SK-N-SH (cell line): ENCODE results near the gene KIF3C. TPM values are rescaled to one million over a fixed set of nuclear protein-coding genes. Genes with fewer than 3 reads are reported as not detected.
"Not testable (repeated sequence)": the region's sequence is repeated elsewhere in the genome, so short reads cannot be mapped to it uniquely, and the experiment has no call there.

Experiments used
- CTCF ChIA-PET: fragments of 300-600, 350-600 bp; formaldehyde crosslinking; extraction: SDS; loops from one replicate; lab custom pipeline; 2021; lab: Yijun Ruan, JAX
- POLR2A ChIA-PET: fragments of 350-600 bp; sonication (Branson Sonifier 250); formaldehyde crosslinking; extraction: SDS; loops from one replicate; lab custom pipeline; 2020; ENCODE audit warnings: antibody characterized with exemption, inconsistent platforms; lab: Yijun Ruan, JAX
- DNase-seq: peaks from one replicate; pipeline ENCODE4 v3.0.0; 2012
- H2AFZ ChIP-seq: fragments of 200-600 bp; sonication (generic); 2 replicates; pipeline ENCODE4 v1.8.1; 2016; ENCODE audit warnings: antibody characterized with exemption, mild to moderate bottlenecking, low read depth
- H3F3A ChIP-seq: fragments of 200-600 bp; sonication (generic); replicated peaks from 2 replicates; pipeline ENCODE3; 2016; ENCODE audit warnings: antibody characterized with exemption, mild to moderate bottlenecking; ENCODE audit not compliant: insufficient read depth
- H3K27ac ChIP-seq, 2 experiments: fragments of 200-500 bp in 1 of 2; fragments of 200-600 bp in 1 of 2; sonication (Bioruptor generic) in 1 of 2; sonication (generic), shearing (Covaris generic) in 1 of 2; 2 replicates each; pipeline versions ENCODE4 v1.5.1 to v1.6.1; 2014 to 2016; ENCODE audit warnings: low read depth in 2 of 2, inconsistent platforms in 1 of 2, low read length in 1 of 2, mild to moderate bottlenecking in 1 of 2, mixed read lengths in 1 of 2
- H3K27me3 ChIP-seq: fragments of 200-600 bp; sonication (generic), shearing (Covaris generic); 2 replicates; pipeline ENCODE4 v1.6.1; 2016; ENCODE audit warnings: mixed run types; ENCODE audit not compliant: insufficient read depth
- H3K36me3 ChIP-seq, 2 experiments: fragments of 200-500 bp in 1 of 2; fragments of 200-600 bp in 1 of 2; sonication (Bioruptor generic) in 1 of 2; sonication (generic) in 1 of 2; replicated peaks in 1 of 2; 2 replicates each; pipeline versions ENCODE3 to v1.5.1; 2014 to 2016; ENCODE audit warnings: low read length in 1 of 2, mild to moderate bottlenecking in 1 of 2; ENCODE audit not compliant: insufficient read depth in 2 of 2, control insufficient read depth in 1 of 2
- H3K4me1 ChIP-seq, 2 experiments: fragments of 200-500 bp in 1 of 2; fragments of 200-600 bp in 1 of 2; sonication (Bioruptor generic) in 1 of 2; sonication (generic), shearing (Covaris generic) in 1 of 2; 2 replicates each; pipeline versions ENCODE4 v1.5.1 to v1.6.1; 2014 to 2016; ENCODE audit warnings: low read depth in 1 of 2, low read length in 1 of 2, mixed run types in 1 of 2; ENCODE audit not compliant: insufficient read depth in 2 of 2, control insufficient read depth in 1 of 2
- H3K4me2 ChIP-seq: fragments of 200-600 bp; sonication (generic), shearing (Covaris generic); 2 replicates; pipeline ENCODE4 v1.6.1; 2017; ENCODE audit warnings: mixed run types
- H3K4me3 ChIP-seq, 2 experiments: fragments of 200-500 bp in 1 of 2; fragments of 200-600 bp in 1 of 2; sonication (Bioruptor generic) in 1 of 2; sonication (generic), shearing (Covaris generic) in 1 of 2; 2 replicates each; pipeline versions ENCODE4 v1.5.1 to v1.8.1; 2014 to 2016; ENCODE audit warnings: low read depth in 2 of 2, inconsistent platforms in 1 of 2, low read length in 1 of 2, mild to moderate bottlenecking in 1 of 2, mixed read lengths in 1 of 2, moderate library complexity in 1 of 2
- H3K79me2 ChIP-seq: fragments of 200-600 bp; sonication (generic); 2 replicates; pipeline ENCODE4 v1.8.1; 2017; ENCODE audit warnings: mild to moderate bottlenecking; ENCODE audit not compliant: insufficient read depth
- H3K9ac ChIP-seq: fragments of 200-600 bp; sonication (generic); 2 replicates; pipeline ENCODE4 v1.6.1; 2017; ENCODE audit warnings: mixed run types
- H3K9me2 ChIP-seq: fragments of 200-600 bp; sonication (generic); 2 replicates; pipeline ENCODE4 v1.6.1; 2017; ENCODE audit warnings: mixed run types
- H3K9me3 ChIP-seq: fragments of 200-600 bp; sonication (generic); 2 replicates; pipeline ENCODE4 v1.6.1; 2017; ENCODE audit warnings: mixed run types, mild to moderate bottlenecking, moderate library complexity
- H4K20me1 ChIP-seq: fragments of 200-600 bp; sonication (generic); 2 replicates; pipeline ENCODE4 v1.6.1; 2017; ENCODE audit warnings: mild to moderate bottlenecking, mixed run types; ENCODE audit not compliant: insufficient read depth
- ELF1 ChIP-seq: IDR thresholded peaks from 2 replicates; pipeline ENCODE4 v1.4.0; 2012
- EP300 ChIP-seq, 2 experiments: IDR thresholded peaks; 2 replicates each; pipeline versions ENCODE4 v1.4.0 to v1.6.1; 2012; ENCODE audit warnings: borderline replicate concordance in 1 of 2, low read depth in 1 of 2, low read length in 1 of 2
- FOSL2 ChIP-seq: IDR thresholded peaks from 2 replicates; pipeline ENCODE4 v1.4.0; 2012; ENCODE audit warnings: low read depth, mild to moderate bottlenecking, moderate library complexity, borderline replicate concordance
- GATA2 ChIP-seq: sonication (generic); formaldehyde crosslinking; IDR thresholded peaks from 2 replicates; pipeline ENCODE4 v1.5.0; 2020; ENCODE audit warnings: mild to moderate bottlenecking, missing genetic modification reagents
- JUND ChIP-seq: IDR thresholded peaks from 2 replicates; pipeline ENCODE4 v1.4.0; 2012
- NRF1 ChIP-seq: IDR thresholded peaks from 2 replicates; pipeline ENCODE4 v1.6.1; 2012; ENCODE audit warnings: low read depth, mild to moderate bottlenecking, low read length
- PBX3 ChIP-seq: IDR thresholded peaks from 2 replicates; pipeline ENCODE4; 2012
- POLR2AphosphoS5 ChIP-seq: IDR thresholded peaks from 2 replicates; pipeline ENCODE4 v1.6.1; 2012; ENCODE audit warnings: low read depth, low read length
- RCOR1 ChIP-seq: fragments of 150-350 bp; IDR thresholded peaks from 2 replicates; pipeline ENCODE4 v1.6.1; 2017; ENCODE audit warnings: antibody characterized with exemption, low read length
- RXRA ChIP-seq: IDR thresholded peaks from 2 replicates; pipeline ENCODE4 v1.4.0; 2012; ENCODE audit warnings: low read depth, mild to moderate bottlenecking, borderline replicate concordance
- TCF12 ChIP-seq: IDR thresholded peaks from 2 replicates; pipeline ENCODE4 v1.4.0; 2012
- USF1 ChIP-seq: IDR thresholded peaks from 2 replicates; pipeline ENCODE4 v1.4.0; 2012; ENCODE audit warnings: low read depth, borderline replicate concordance
- USF2 ChIP-seq: fragments of 150-350 bp; IDR thresholded peaks from 2 replicates; pipeline ENCODE4 v1.6.1; 2017; ENCODE audit warnings: antibody characterized with exemption, low read length, low read depth, borderline replicate concordance
- YY1 ChIP-seq: IDR thresholded peaks from 2 replicates; pipeline ENCODE4 v1.4.0; 2012; ENCODE audit warnings: low read depth, mild to moderate bottlenecking
- WGBS: methylation state at CpG from one replicate; pipeline ENCODE4 v1.1.6; 2017; ENCODE audit warnings: low lambda C conversion rate; 5-methylcytosine and 5-hydroxymethylcytosine counted together
- polyA plus RNA-seq, 3 experiments: library from polyadenylated mRNA; depleted of rRNA; stranded (reverse); fragments of >200 nt; gene quantifications; 2 replicates each; pipeline ENCODE4 v1.2.3, GENCODE V29; 2012
- TF ChIP-seq, protein P1 (sequence below): fragments of 200-600 bp; sonication (generic); IDR thresholded peaks from 2 replicates; pipeline ENCODE4 v1.6.1; 2017; ENCODE audit warnings: antibody characterized with exemption, mild to moderate bottlenecking, moderate library complexity
- TF ChIP-seq, protein P2 (sequence below): IDR thresholded peaks from 2 replicates; pipeline ENCODE4 v1.6.1; 2012; ENCODE audit warnings: mild to moderate bottlenecking, low read depth, low read length, moderate library complexity

Gene KIF3C
- polyA plus RNA-seq, 1 of the 3 experiments (the other 2 are of a cell fraction): 29.5 TPM

GRCh38 chr2:25982273-25982967, at the start of gene KIF3C (continued):
- TF ChIP-seq, protein P1, sequence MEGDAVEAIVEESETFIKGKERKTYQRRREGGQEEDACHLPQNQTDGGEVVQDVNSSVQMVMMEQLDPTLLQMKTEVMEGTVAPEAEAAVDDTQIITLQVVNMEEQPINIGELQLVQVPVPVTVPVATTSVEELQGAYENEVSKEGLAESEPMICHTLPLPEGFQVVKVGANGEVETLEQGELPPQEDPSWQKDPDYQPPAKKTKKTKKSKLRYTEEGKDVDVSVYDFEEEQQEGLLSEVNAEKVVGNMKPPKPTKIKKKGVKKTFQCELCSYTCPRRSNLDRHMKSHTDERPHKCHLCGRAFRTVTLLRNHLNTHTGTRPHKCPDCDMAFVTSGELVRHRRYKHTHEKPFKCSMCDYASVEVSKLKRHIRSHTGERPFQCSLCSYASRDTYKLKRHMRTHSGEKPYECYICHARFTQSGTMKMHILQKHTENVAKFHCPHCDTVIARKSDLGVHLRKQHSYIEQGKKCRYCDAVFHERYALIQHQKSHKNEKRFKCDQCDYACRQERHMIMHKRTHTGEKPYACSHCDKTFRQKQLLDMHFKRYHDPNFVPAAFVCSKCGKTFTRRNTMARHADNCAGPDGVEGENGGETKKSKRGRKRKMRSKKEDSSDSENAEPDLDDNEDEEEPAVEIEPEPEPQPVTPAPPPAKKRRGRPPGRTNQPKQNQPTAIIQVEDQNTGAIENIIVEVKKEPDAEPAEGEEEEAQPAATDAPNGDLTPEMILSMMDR: 0 out of 2 replicates have a peak, but pooled peaks have one; percentile 0
- TF ChIP-seq, protein P2, sequence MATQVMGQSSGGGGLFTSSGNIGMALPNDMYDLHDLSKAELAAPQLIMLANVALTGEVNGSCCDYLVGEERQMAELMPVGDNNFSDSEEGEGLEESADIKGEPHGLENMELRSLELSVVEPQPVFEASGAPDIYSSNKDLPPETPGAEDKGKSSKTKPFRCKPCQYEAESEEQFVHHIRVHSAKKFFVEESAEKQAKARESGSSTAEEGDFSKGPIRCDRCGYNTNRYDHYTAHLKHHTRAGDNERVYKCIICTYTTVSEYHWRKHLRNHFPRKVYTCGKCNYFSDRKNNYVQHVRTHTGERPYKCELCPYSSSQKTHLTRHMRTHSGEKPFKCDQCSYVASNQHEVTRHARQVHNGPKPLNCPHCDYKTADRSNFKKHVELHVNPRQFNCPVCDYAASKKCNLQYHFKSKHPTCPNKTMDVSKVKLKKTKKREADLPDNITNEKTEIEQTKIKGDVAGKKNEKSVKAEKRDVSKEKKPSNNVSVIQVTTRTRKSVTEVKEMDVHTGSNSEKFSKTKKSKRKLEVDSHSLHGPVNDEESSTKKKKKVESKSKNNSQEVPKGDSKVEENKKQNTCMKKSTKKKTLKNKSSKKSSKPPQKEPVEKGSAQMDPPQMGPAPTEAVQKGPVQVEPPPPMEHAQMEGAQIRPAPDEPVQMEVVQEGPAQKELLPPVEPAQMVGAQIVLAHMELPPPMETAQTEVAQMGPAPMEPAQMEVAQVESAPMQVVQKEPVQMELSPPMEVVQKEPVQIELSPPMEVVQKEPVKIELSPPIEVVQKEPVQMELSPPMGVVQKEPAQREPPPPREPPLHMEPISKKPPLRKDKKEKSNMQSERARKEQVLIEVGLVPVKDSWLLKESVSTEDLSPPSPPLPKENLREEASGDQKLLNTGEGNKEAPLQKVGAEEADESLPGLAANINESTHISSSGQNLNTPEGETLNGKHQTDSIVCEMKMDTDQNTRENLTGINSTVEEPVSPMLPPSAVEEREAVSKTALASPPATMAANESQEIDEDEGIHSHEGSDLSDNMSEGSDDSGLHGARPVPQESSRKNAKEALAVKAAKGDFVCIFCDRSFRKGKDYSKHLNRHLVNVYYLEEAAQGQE: no peak
- TF ChIP-seq YY1 (0 out of 2 replicates have a peak, but pooled peaks have one; percentile 27), EP300 (IDR thresholded peaks at IDR 0.05; ENCODE audit: borderline replicate concordance in 1 of 2, low read depth in 1 of 2, low read length in 1 of 2) (no peak), GATA2 (CRISPR knock-in tag) (no peak), JUND (no peak)

DNA sequence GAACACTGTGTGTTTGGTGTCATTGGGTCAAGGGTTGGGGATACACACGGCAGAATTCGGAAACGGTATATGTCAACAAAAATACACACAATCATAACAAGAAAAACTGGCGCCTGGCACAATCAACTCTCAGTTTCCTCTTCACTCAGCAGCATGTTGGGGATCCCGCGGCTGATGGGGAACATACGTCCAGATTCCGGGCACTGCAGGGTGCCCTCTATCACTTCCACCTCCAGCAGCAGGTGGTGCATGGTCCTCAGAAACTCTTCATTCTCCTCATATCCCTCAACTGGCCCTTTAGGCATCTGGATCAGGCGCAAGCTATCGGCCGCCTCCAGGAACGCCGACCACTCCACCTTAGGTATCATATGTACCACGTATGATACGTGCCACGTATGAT, 45.8 kb upstream of the KIF3C start:
- CTCF ChIA-PET, H3K4me2 ChIP-seq, H2AFZ ChIP-seq, H3K4me1 ChIP-seq, H3K9me3 ChIP-seq, POLR2A ChIA-PET, H4K20me1 ChIP-seq, H3K36me3 ChIP-seq, H3K9ac ChIP-seq, H3F3A ChIP-seq, DNase-seq, H3K79me2 ChIP-seq, H3K27me3 ChIP-seq, H3K27ac ChIP-seq, H3K9me2 ChIP-seq, H3K4me3 ChIP-seq: not testable (repeated sequence)
- WGBS: 97% methylated on average over 16 of the region's 16 CpGs

DNA sequence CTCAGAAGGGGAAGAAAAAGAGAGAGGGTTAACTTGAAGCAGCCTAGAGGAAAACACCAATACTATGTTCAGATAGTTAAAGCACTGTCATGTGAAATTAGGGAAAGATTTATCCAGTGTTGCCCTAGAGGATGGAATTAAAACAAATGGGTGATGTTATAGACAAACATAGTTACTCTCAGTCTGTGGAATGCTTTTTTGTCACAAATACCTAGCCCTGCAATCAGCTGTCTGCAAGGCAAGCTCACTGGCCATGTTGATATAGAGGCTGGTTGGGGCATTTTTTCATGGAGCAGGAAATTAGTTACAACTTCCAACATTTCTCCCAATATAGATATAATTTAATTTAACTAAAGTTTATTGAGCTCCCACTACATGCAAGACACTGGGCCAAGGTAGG, 43.2 kb upstream of the KIF3C start:
- POLR2A ChIA-PET: no interaction called here
- no peak overlapping the region for H2AFZ ChIP-seq
- TF ChIP-seq JUND (no peak), RXRA (no peak), PBX3 (no peak), GATA2 (CRISPR knock-in tag) (no peak), USF2 (no peak), RCOR1 (no peak), FOSL2 (no peak), USF1 (no peak), POLR2AphosphoS5 (no peak), YY1 (no peak), ELF1 (no peak), TCF12 (no peak), NRF1 (no peak)

More for the DNA sequence above, 43.2 kb upstream of the KIF3C start:
- CTCF ChIA-PET: interaction anchor here (1.1 to 1.4 kb wide), 4 partner anchors 9 to 120 kb away, joined by 3 to 6 read pairs (median 4); no protein-coding TSS in a partner anchor
- Histone ChIP-seq H4K20me1 (no peaks in the 10 kb centered on the region), H3K79me2 (no peaks in the 10 kb centered on the region), H3K9me2 (no peaks in the 10 kb centered on the region), H3K4me3 (no peak overlapping the region), H3K4me2 (no peak overlapping the region), H3K27ac (no peak overlapping the region), H3K27me3 (no peaks in the 10 kb centered on the region), H3F3A (no peaks in the 10 kb centered on the region), H3K36me3 (no peaks in the 10 kb centered on the region), H3K4me1 (no peaks in the 10 kb centered on the region), H3K9ac (no peak overlapping the region), H3K9me3 (no peaks in the 10 kb centered on the region)
- no peak for DNase-seq
